ENCODE measurements around the gene ARHGAP20.

ARHGAP20 gene

GRCh38 chr11:110734790-110735189 is 22.6 kb upstream of the ARHGAP20 start:
- ChIA-PET CTCF (no interaction called here), POLR2A (no interaction called here)
- Histone ChIP-seq H3K27ac (ENCODE audit: extremely low read depth, low read depth, low read length) (no peak overlapping the region), H3K4me1 (ENCODE audit: control insufficient read depth, insufficient read depth, low read length) (no peaks in the 10 kb centered on the region), H3K9me3 (ENCODE audit: control insufficient read depth, insufficient read depth, low read depth, low read length) (no peaks in the 10 kb centered on the region), H3K4me3 (ENCODE audit: low read depth, low read length) (no peak overlapping the region), H3K36me3 (ENCODE audit: control insufficient read depth in 2 of 2, insufficient read depth in 1 of 2, low read length in 2 of 2) (no peaks in the 10 kb centered on the region)
- TF ChIP-seq ZNF146 (tag by site-specific recombination; IDR thresholded peaks at IDR 0.05), result no peak
- TF ChIP-seq KLF9 (tag by site-specific recombination; IDR thresholded peaks at IDR 0.05; ENCODE audit: low read depth), result no peak
- TF ChIP-seq, protein P1, sequence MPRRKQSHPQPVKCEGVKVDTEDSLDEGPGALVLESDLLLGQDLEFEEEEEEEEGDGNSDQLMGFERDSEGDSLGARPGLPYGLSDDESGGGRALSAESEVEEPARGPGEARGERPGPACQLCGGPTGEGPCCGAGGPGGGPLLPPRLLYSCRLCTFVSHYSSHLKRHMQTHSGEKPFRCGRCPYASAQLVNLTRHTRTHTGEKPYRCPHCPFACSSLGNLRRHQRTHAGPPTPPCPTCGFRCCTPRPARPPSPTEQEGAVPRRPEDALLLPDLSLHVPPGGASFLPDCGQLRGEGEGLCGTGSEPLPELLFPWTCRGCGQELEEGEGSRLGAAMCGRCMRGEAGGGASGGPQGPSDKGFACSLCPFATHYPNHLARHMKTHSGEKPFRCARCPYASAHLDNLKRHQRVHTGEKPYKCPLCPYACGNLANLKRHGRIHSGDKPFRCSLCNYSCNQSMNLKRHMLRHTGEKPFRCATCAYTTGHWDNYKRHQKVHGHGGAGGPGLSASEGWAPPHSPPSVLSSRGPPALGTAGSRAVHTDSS (tag by site-specific recombination; IDR thresholded peaks at IDR 0.05), result no peak
- TF ChIP-seq SP2 (tag by site-specific recombination; IDR thresholded peaks at IDR 0.05), result no peak
- TF ChIP-seq ZNF350 (tag by site-specific recombination; IDR thresholded peaks at IDR 0.05), result no peak
- TF ChIP-seq ZSCAN5A (tag by site-specific recombination; IDR thresholded peaks at IDR 0.05), result no peak
- TF ChIP-seq ZNF670 (tag by site-specific recombination; IDR thresholded peaks at IDR 0.05; ENCODE audit: low read depth), result no peak
- no peak for TF ChIP-seq ZNF248 (tag by site-specific recombination; IDR thresholded peaks at IDR 0.05)

- Histone ChIP-seq H3K36me3 (ENCODE audit: control insufficient read depth in 2 of 2, insufficient read depth in 1 of 2, low read length in 2 of 2) (no peaks in the 10 kb centered on the region), H3K4me3 (ENCODE audit: low read depth, low read length) (no peak overlapping the region), H3K9me3 (ENCODE audit: control insufficient read depth, insufficient read depth, low read depth, low read length) (no peaks in the 10 kb centered on the region), H3K4me1 (ENCODE audit: control insufficient read depth, insufficient read depth, low read length) (no peaks in the 10 kb centered on the region), H3K27ac (ENCODE audit: extremely low read depth, low read depth, low read length) (no peak overlapping the region)
- TF ChIP-seq ZNF701 (tag by site-specific recombination; IDR thresholded peaks at IDR 0.05) (no peak), ZNF239 (tag by site-specific recombination; IDR thresholded peaks at IDR 0.05) (no peak), ZNF501 (tag by site-specific recombination; IDR thresholded peaks at IDR 0.05) (no peak), ZNF248 (tag by site-specific recombination; IDR thresholded peaks at IDR 0.05) (no peak), ZNF654 (tag by site-specific recombination; IDR thresholded peaks at IDR 0.05; ENCODE audit: low read depth) (no peak), ZNF354C (tag by site-specific recombination; IDR thresholded peaks at IDR 0.05; ENCODE audit: borderline replicate concordance, low read depth) (no peak), ZNF76 (tag by site-specific recombination; IDR thresholded peaks at IDR 0.05; ENCODE audit: borderline replicate concordance, low read depth) (no peak), ZNF629 (tag by site-specific recombination; IDR thresholded peaks at IDR 0.05) (no peak), ZNF292 (tag by site-specific recombination; IDR thresholded peaks at IDR 0.05; ENCODE audit: borderline replicate concordance, low read depth) (no peak), ZFP3 (tag by site-specific recombination; IDR thresholded peaks at IDR 0.05; ENCODE audit: low read depth) (no peak), ZNF184 (tag by site-specific recombination; IDR thresholded peaks at IDR 0.05) (no peak), ZNF341 (tag by site-specific recombination; IDR thresholded peaks at IDR 0.05; ENCODE audit: low read depth) (no peak), GLI2 (tag by site-specific recombination; IDR thresholded peaks at IDR 0.05; ENCODE audit: borderline replicate concordance, low read depth) (no peak), ZNF10 (tag by site-specific recombination; IDR thresholded peaks at IDR 0.05) (no peak)
- TF ChIP-seq, protein P2, sequence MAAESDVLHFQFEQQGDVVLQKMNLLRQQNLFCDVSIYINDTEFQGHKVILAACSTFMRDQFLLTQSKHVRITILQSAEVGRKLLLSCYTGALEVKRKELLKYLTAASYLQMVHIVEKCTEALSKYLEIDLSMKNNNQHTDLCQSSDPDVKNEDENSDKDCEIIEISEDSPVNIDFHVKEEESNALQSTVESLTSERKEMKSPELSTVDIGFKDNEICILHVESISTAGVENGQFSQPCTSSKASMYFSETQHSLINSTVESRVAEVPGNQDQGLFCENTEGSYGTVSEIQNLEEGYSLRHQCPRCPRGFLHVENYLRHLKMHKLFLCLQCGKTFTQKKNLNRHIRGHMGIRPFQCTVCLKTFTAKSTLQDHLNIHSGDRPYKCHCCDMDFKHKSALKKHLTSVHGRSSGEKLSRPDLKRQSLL (tag by site-specific recombination; IDR thresholded peaks at IDR 0.05), result no peak
- TF ChIP-seq, protein P3, sequence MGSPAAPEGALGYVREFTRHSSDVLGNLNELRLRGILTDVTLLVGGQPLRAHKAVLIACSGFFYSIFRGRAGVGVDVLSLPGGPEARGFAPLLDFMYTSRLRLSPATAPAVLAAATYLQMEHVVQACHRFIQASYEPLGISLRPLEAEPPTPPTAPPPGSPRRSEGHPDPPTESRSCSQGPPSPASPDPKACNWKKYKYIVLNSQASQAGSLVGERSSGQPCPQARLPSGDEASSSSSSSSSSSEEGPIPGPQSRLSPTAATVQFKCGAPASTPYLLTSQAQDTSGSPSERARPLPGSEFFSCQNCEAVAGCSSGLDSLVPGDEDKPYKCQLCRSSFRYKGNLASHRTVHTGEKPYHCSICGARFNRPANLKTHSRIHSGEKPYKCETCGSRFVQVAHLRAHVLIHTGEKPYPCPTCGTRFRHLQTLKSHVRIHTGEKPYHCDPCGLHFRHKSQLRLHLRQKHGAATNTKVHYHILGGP (tag by site-specific recombination; IDR thresholded peaks at IDR 0.05), result no peak
- ChIA-PET POLR2A (no interaction called here), CTCF (interaction anchor here (0.7 to 0.8 kb wide), 2 partner anchors 69 to 715 kb away, joined by 3 read pairs; no protein-coding TSS in a partner anchor)
Measured at GRCh38 chr11:110730773-110731172, 18.5 kb upstream of the ARHGAP20 start.
